NCI-H2029 treated with DMSO at 0.1 percent for 48 hours (cell line): ENCODE measurements around the gene RD3L.
"Not testable (repeated sequence)": the region's sequence is repeated elsewhere in the genome, so short reads cannot be mapped to it uniquely, and the experiment has no call there.

ENCODE experiments used
- DNase-seq: peaks from one replicate; lab custom pipeline; 2025; lab: John Stamatoyannopoulos, UW

Gene RD3L

GRCh38 chr14:103941973-103942736, at the start of gene RD3L:
Gene RD3L (minus strand): TSS chr14:103942529. CDS start chr14:103941695, 834 bp downstream.
- no peak for DNase-seq

GRCh38 chr14:103989964-103990363, 47.6 kb upstream of the RD3L start:
- DNase-seq = no peak

- DNase-seq = no peak
Measured at GRCh38 chr14:103989034-103989433, 46.7 kb upstream of the RD3L start.

- no peak for DNase-seq
Measured at GRCh38 chr14:103984196-103984595, 41.9 kb upstream of the RD3L start.

GRCh38 chr14:103980623-103981238, 38.4 kb upstream of the RD3L start:
- DNase-seq = not testable (repeated sequence)

GRCh38 chr14:103974575-103974974, 32.2 kb upstream of the RD3L start:
- DNase-seq = no peak

GRCh38 chr14:103973354-103973753, 31.0 kb upstream of the RD3L start:
- DNase-seq = no peak

- DNase-seq = no peak
Measured at GRCh38 chr14:103969961-103970360, 27.6 kb upstream of the RD3L start.

GRCh38 chr14:103966631-103967030, 24.3 kb upstream of the RD3L start:
- DNase-seq = no peak

GRCh38 chr14:103961928-103962578, 19.7 kb upstream of the RD3L start:
- no peak for DNase-seq

- DNase-seq = no peak
Measured at GRCh38 chr14:103960457-103961055, 18.2 kb upstream of the RD3L start.

- DNase-seq = no peak
Measured at GRCh38 chr14:103949131-103949790, 6.9 kb upstream of the RD3L start.

GRCh38 chr14:103948442-103948841, 6.1 kb upstream of the RD3L start:
- no peak for DNase-seq

- DNase-seq = no peak
Measured at GRCh38 chr14:103946975-103947374, 4.6 kb upstream of the RD3L start.

GRCh38 chr14:103943673-103944072, 1.3 kb upstream of the RD3L start:
- no peak for DNase-seq

- no peak for DNase-seq
Measured at GRCh38 chr14:103941462-103941861, 867 bp downstream of the RD3L start.

GRCh38 chr14:103935102-103935501, 7.2 kb downstream of the RD3L start:
- no peak for DNase-seq

- DNase-seq = no peak
Measured at GRCh38 chr14:103932791-103933490, 9.4 kb downstream of the RD3L start.

- DNase-seq = no peak
Measured at GRCh38 chr14:103931422-103931821, 10.9 kb downstream of the RD3L start.

GRCh38 chr14:103930051-103930604, 12.2 kb downstream of the RD3L start:
- DNase-seq = no peak
